ENCODE measurements around the gene KCNIP4.

KCNIP4 gene

DNA sequence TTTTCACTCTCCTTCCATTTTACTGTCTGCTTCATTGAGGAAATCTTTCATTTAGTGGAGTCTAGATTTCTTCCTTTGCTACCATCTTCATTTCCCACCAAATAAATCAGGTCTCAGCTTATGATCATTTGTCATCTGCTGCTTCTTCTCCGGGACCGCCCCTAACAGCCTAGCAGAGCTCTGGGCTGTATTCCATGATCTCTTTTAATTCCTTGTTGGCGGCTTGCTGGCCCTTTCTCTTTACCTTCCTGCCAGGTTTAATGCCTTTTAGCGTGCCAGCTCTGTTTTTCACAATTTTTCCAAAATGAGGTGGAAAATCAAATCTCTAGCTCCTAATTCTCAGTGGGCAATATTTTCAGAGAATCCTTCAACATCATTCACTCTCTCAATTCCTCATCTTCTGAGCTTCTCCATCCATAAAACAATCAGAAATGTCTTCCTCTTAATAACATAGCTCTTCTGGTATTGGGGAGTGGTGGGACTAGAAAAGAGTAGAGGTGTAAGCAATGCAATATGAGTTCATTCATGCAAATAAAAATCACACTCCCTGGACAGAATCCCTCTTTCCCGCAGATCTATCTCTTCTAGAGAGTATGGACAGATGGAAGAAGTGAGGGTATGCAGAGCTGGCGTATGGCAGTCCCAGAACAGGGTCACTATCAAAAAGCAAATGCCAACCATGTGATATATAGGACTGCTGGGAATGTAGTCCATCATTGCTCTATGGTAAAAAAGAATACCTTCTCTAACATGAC lies 491.3 kb downstream of the KCNIP4 start:
- DNase-seq (ENCODE audit: low read depth) = no peak

DNA sequence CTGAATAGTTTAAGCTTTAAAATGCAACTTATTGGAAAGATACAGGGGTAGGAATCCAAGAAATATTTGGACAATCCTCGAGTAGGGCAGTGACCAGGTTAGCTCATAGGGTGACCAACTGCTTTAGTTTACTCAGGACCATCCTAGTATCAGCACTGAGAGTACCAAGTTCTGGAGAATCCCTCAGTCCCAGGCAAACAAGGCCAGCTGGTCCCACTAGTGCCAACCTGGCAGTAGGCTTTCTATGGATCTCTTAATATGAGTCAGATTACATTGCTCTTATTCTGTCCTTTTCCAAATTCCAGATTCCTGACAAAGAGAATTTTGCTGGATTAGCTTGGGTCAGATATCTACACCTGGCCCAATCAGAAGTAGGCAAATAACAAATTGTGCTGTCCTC lies 493.7 kb downstream of the KCNIP4 start:
- DNase-seq (ENCODE audit: low read depth) = no peak

DNA sequence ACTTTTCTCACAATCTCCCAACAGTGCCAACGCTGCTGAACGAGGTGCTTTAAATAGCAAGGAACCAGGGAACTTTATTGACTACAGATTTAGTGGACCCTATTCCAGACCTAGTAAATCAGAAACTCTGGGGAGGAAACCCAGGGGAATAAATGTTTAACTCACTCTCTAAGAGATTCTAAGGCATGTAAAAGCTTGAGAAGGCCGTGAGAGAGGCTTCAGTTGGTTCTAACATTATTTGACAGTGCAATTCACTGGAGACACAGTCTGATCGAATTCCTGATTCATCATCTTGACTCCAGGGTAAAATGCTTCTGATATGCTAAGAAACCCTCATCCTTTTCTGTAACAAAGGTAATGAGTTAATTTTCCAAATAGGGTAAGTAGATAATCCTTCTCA lies 494.4 kb downstream of the KCNIP4 start:
- no peak for DNase-seq (ENCODE audit: low read depth)

DNA sequence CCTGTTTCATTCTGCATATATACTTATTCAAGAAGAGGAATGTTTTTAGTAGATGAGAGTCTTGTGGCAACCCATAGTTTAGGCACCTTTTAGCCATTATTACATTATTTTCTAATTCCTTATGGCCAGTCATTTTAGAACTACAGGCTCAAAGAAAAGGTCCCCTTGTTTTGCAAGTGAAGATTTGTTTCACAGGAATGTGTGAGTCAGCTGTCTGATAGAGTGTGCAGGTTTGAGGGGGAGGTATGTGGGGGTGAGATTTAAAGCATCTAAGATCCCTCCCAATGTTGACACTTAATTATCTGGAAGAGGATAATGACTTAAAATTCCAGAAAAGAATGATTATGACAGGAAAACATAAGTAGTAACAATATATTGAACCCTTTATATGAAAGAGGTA lies 495.6 kb downstream of the KCNIP4 start:
- DNase-seq (ENCODE audit: low read depth) = no peak

DNA sequence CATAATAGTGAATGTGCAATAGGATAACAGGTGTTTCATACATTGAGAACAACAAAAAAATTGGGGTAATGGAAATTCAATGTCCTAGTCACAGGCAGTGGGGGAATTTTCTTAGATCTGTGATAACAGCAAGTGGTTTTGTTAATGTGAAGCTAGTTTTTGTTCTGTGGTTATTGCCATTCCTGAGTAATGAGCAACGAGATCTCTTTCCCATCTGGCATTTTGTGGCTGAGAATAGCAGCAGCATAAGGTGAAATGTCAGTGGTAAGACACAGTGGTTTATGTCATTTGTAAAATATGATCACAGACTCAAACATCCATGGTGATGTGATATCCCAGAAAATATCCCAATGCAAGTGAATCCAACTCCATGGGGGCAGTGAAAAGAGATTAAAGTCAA lies 497.5 kb downstream of the KCNIP4 start:
- no peak for DNase-seq (ENCODE audit: low read depth)

DNA sequence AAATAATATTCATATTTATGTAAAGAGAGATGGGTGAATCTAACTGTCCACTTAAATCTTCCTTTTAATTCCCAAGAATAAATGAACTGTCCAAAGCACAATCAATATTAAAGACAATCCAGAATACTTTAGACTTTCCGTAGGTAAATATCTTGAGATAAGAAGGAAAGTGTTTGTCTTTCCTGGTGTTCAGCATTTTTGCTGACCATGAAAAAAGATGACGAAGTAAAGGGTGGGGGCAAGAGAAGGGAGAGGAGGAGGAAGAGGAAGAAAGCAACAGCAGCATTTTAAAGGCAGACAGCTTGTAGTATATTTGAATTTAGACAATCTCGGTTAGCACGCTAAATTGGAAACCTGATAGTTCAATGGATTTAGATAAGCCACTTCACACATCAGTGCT lies 498.2 kb downstream of the KCNIP4 start:
- no peak for DNase-seq (ENCODE audit: low read depth)

DNA sequence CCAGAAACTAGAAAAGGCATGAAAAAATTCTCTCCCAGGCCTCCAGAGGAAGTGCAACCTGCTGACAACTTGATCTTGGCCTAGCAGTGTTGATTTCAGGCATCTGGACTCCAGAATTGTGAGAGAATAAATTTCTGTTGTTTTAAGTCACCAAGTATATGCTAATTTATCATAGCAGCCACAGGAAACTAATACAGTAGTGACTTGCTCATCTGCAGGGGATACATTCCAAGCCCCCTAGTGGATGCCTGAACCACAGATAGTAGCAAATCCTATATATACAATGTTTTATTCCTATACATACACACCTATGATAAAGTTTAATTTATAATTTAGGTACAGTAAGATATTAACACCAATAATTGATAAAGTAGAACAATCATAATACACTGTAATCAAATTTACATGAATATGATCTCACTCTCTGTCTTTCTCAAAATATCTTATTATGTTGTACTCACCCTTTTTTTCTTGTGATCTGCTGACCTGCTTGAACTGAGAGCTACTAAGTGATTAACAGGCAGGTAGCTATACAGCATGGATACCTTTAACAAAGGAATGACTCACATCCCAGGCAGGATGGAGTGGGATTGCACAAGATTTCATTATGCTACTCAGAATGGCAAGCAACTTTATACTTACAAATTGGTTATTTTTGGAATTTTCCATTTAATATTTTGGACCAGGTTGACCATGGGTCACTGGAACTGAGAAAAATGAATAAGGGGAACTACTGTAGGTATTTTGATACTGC lies 501.1 kb downstream of the KCNIP4 start:
- DNase-seq (ENCODE audit: low read depth) = no peak

DNA sequence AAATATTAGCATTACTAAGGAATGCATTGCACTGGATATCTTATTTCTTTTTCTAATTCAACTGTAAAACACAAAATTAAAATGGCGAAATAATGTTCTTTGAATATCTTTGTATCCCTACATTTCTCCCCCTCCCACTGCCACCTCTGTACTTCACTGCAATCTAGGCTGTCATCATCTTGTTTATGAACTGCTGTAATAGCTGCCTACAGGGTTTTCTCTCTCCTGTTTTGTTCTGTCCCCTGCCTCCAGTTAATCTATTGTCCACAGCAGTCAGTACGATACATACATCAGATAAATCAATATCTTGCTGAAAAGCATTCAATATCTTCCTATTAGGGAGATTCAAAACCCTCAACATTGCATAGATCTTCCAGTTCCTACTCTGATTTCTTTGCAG lies 528.4 kb downstream of the KCNIP4 start:
- no peak for DNase-seq (ENCODE audit: low read depth)

DNA sequence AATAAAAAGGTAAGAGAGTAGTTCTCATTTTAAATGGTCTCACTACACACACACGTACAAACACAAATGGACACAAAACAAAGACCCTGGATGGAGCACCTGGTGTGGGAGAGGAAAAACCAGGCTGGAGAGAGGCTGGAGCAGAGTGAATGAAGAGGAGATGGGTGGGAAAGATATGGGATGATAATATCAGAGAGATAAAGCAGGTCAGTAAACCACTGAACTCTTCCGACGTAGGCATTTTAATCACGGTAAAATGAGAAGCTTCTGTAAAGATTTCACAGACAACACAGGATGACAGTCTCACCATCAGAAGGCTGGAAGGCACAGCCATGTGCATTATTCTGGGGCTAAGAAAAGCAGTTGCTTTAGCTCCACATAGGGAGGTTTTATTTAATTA lies 532.8 kb downstream of the KCNIP4 start:
- no peak for DNase-seq (ENCODE audit: low read depth)

DNA sequence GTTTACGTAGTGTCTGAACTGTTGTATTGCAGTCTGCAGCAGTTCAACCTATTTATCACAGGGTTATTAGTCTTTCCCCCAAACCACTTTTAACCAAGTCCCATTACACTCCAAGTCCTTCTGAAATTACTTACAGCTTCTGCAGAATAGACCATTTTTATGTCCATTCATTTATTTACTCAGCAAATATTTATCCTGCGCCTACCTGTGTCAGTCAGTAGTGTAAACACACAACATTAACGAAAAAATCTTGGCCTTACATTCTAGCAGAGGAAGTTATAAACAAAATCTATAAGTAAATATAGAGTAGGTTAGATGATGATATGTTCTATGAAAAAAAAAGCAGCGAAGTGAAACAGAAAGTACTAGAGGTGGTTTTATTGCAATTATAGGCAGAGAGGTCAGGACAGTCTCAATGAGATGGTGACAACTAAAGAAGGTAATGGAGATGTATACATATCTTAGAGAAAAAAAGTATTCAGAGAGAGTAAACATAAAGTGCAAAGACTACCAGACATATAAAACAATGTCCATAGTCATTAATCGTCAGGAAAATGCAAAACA lies 534.7 kb downstream of the KCNIP4 start:
- no peak for DNase-seq (ENCODE audit: low read depth)

DNA sequence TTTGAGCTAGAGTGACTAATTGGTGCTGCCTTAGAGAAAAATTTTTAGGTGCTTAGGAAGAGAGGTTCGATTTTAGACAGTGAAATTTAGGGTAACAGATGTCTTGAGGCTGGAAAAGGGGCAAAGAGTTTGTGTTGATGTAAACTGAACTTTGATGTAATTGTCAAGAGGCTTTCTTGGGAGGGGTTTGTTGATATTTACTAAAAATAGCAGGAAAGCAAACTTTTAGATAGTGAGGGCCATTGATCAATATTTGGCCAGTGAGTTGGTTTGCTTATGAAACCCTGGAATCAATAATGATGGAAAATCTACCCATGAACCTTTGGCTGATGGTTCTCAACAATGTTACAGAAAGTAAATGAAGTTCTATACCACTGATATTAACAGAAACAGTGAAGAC lies 537.5 kb downstream of the KCNIP4 start:
- no peak for DNase-seq (ENCODE audit: low read depth)

DNA sequence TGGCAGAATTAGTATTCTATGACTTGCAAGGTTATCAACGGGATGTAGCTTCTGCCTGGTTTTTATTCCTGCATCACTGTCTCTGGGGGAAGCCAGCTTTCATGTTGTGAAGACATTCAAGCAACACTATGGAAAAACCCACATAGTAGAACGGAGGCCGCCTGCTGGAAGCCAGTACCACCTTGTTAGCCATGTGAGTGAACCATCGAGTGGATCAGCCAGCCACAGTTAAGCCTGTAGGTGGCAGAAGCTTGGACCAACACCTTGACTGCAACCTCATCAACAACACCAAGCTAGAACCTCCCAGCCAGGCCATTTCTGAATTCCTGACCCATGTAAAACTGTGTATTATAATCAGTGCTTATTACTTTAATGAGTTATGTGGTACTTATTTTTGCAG lies 538.2 kb downstream of the KCNIP4 start:
- no peak for DNase-seq (ENCODE audit: low read depth)

DNA sequence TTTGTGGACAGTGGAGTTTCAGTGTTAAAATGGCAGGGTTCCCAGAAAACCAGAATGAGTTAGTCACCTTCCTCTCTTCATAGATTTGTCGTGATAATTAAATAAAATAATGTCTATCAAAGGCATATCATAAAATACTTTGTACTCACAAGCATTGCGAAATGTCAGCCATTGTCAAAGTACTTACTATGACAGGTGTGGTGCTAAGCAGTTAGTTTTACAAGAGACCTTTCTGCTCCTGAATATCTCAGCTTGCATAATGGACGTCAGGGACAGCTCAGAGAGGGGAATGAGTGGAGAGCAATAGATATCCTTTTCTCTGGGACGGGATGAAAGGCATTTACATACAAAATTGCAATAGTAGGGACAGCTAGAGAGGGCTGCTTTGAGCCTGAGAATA lies 560.9 kb downstream of the KCNIP4 start:
- DNase-seq (ENCODE audit: low read depth) = no peak

DNA sequence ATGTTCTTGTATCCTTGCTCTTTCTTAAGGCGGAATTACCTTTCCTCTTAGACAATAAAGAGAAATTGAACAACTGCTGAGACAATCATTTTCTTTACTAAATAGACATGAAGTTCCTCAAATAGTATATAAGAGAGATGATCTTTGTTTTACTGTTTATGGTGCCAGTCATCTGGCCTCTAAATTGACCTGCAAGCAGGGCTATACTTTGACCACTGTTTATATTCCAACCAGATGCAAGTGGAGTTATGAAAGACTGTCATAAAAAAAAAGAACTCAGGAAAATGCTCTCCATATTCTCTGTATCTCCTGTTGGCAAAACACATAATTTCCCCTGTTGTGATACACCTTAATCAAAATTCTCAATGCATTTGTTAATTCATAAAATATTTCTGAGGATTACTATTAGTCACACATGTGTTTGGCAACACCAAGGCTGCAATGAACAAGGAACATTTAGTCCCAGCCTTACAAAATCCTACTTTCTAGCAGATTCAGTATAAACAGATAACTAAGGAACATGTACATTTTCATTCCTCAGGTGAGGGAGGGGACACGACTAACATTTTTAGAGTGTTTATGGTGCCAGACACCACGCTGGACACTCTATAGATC lies 562.3 kb downstream of the KCNIP4 start:
- no peak for DNase-seq (ENCODE audit: low read depth)

DNA sequence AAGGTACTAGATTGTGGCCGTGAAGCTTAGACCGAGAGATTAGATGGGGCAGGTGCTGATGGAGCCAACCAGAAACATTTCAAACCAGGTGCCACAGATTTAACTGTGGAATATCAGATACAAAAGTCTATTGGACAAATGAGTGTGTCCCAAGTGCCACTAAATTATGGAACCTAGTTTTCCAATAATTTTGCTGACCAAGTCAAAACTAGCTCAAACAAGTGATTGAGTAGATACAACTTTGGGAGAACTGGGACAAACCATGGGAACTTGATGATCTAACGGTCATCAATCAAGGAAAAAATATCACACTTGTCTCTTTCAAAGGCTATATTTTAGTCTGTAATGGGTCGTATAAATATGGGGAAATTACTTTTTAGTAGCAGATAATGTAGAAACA lies 562.9 kb downstream of the KCNIP4 start:
- DNase-seq (ENCODE audit: low read depth) = no peak

DNA sequence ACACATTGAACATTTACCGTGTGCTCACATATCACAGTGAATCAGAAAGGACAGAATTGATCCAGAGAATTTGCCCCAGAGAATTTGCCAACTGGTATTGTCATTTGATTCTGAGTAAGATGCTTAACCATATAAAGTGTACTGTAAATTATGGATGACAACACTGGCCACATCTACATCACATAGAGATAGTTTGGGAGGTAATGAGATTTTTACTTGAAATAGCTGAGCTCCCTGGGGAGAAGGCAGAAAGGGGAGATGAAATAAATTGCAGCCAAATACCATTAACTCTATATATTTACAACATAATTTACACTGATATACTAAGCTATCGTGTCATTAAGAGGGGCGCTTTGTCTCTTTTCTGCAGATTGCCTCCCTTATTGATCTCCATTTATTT lies 564.0 kb downstream of the KCNIP4 start:
- DNase-seq (ENCODE audit: low read depth) = no peak

DNA sequence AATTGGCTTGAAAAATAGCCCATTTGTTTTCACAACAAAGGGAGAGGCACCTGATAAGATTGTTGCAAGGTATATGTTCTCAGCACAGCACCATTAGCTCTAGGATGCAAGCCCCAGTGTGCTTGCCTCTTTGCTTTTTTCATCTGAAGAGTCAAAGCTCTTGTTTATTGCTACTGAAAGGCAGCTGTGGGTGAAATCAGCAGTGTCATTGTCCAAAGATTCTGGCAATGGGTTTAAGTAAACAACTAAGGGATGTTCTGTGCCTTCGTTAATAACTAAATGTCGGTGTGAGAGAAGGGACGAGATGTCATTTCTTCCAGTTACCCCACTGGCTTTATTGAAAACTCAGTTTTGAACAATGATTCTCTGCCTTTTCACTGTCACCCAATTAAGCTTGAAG lies 567.7 kb downstream of the KCNIP4 start:
- DNase-seq (ENCODE audit: low read depth) = no peak

DNA sequence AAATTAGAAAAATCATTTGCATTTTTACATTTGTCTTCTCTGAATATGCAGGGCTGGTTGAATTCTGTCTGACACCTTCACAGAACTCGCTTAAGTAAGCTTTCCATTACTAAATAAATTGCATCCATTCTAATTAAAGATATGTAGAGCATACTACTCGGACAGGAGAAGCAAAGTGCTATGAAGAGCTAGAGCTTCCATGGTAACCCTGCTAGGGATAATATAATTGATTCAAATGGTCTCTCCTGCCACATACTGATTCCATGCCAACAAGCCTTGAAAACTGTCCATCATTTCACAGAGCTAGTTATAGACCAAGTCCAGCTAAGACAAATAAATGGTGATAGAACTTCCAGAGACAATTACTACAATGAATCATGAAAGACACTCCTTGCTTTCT lies 571.5 kb downstream of the KCNIP4 start:
- DNase-seq (ENCODE audit: low read depth) = no peak

DNA sequence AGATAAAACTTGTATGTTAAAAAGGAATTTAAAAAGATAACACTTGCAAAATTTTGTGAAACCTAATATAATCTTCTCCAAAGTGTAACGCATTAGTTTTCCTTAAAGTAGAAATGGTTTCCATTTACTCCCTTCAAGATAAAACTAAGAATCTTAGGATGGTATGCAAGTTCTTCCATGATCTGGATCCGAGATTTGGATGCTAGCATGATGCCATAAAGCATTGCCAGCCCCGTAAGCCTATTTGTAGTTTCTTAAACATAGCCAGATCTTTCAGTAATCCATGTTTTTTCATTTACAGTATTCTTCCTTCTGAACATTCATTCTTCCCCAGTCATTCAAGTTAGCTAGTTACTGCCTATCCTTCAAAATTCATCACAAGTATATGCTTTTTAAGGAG lies 572.4 kb downstream of the KCNIP4 start:
- no peak for DNase-seq (ENCODE audit: low read depth)

DNA sequence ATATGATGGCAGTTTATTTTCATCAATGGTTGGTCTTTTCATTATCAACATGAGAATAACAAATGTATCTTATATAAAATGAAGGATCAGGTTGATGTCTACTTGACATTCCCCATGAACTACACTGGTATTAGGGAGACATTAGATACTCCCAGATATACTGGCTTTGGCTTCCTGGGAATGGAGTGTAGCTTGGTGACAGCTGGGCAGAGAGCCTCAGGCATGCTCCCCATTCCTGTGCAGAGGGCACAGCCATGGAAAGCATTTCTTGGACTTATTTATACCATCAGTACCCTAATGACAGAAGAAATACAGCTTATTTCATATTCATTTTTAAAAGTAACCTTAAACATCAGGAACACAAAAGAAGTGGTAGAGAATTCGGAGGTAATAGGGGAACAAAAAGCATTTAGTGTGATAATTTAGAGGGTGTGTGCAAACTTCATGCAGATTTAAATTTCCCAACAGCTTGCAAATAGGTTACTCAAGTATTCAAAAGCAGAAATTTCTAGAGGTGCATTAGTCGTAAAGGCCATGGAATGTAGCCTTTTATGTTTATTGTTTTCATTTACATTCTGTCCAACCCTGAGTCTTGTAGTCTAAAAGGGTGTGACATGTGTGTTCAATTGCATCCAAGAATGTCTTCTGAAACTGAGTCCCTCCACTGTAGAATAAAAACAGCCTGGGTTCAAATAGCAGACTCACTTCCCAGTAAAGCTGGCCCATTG lies 573.8 kb downstream of the KCNIP4 start:
- DNase-seq (ENCODE audit: low read depth) = no peak

DNA sequence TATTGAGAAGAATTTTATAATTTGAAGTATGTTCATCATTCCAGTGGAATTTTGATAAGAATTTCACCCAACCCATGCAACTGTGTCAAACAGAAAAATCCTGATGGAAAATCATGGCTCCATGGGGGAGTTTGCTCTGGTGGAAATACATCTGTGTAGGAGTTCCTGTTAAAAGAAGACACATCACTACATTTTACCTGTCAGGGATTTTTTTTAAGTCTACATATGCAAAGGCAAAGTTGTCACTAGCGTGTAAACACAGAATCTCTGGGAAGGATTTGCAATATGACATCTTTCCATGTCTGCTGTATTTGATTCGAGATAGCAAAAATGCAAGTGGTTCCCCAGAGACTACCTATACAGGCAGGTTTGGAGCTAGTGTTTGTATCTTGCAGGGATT lies 581.0 kb downstream of the KCNIP4 start:
- DNase-seq (ENCODE audit: low read depth) = no peak

DNA sequence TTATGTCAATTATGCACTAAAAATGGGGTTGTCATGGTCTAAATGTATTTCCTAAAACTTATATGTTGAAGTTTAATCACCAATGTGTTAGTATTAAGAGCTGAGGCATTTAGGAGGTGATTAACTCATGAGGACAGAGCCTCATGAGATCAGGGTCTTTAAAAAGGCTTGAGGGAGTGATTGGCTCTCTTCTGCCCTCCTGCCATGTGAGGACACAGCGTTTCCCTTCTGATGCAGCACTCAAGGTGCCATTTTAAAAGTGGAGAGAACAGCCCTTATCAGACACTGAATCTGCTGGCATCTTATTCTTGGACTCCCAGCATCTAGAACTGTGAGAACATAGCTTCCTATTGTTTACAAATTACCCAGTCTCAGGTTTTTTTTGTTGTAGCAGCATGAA lies 581.7 kb downstream of the KCNIP4 start:
- DNase-seq (ENCODE audit: low read depth) = no peak
